ENCODE data around the gene LAMA1.
A peak's percentile ranks its signal among the peaks of the same experiment; 100 is the strongest.

Gene LAMA1

DNA sequence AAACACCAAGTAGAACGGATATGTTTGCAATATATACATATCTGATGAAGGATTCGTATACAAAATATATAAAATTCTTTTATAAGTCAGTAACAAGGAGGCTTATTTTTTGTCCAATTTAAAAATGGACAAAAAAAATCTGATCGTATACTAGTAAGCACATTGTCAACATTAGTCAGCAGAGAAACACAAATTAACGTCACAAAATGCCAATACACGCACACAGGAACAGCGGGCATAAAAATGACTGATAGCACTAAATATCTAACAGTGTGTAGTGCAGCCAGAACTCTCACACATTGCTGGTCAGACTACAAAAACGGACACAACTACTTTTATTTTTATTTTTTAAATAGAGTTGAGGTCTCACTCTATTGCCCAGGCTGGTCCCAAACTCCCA is 69.5 kb downstream of the LAMA1 start:
- DNase-seq = no peak

DNA sequence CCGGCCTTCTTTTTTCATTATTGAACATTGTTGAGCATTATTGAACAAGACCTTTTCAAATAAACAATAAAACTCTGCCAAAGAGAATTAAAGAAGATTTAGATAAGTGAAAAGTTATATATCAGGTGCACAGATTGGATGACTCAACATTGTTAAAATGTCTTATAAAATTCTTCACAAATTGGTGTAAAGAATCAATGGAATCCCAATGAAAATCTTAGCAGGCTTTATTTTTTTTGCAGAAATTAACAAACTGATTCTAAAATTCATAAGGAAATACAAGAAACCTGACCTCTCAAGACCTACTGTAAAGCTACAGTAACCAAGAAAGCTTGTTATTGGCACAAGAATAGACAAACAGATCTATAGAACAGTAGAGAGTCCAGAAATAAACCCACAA is 70.3 kb downstream of the LAMA1 start:
- DNase-seq = no peak

GRCh38 chr18:7038330-7038851 is 79.2 kb downstream of the LAMA1 start:
- no peak for DNase-seq

DNA sequence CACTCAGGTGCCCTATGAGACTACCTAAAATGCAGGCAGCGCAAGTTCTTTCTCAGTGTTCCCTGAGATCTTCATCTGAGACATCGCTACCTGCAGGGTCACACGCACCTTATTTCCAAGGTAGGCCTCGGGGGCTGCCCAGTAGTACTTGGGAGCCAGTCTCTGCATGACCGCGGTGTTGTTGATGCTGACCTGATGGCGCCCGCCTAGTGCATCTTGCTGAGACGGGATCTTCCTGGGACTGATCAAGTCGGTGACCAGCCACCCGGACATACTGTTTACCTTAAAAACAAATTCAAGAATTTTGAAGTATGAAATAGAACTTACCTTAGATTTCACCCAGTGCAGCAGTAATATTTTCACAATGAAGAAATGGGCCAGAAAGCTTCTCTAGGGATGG is 80.1 kb downstream of the LAMA1 start:
- DNase-seq = no peak

GRCh38 chr18:7035807-7036206 is 81.8 kb downstream of the LAMA1 start:
- DNase-seq = no peak

DNA sequence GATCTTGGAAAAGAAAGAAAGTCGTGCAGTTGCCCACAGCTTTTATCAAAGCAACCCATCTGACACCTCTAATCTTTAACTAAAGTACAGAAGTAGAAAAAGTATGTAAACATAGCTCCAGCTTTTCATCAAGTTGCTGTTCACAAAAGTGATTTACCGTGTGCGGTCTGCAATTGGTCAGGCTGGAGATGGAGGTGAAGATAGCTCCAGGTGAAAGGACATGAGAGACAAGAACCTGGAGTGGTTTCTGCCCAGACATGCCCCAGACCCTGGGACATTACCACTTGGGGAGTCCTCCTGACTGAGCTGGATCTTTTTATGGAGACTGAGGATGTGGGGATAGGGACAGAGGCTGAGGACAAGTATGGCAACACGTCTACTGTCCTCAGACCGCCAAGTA is 82.7 kb downstream of the LAMA1 start:
- DNase-seq = no peak

DNA sequence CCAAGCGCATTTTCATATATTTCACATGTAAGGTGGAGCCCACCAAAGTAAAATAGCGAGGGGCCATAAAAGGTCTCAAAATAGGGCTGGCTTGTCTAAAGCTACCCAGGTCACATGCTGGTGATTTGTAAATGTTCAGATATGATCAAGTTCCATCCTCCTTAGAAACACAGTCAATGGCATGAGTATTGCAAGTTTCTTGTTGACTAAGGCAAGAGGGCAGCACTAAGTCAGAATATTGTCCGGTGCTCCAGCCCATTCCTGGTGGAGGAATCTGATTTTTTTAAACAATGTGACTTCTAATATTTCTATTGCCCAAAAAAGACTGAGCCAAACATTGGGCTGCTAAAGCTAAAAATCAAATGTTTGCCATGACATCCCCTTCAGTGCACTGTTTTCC is 85.1 kb downstream of the LAMA1 start:
- no peak for DNase-seq

DNA sequence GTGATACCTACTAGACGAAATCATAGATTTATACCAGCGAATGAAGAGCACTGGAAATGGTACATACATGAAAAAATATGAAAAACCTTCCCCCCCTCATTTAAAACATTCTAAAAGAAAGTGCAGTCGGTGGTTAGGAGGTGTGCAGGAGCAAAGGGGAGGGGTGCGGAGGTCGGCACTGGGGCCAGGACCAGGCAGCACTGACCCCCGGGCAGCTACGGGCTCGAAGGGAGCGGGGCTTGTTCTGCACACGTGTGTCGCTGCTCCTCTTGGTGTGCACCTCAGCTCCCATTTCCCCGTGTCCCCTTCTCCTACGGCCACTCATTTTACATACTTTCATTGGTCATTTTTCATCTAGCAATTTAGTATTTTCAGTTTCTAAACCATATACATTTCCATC is 89.0 kb downstream of the LAMA1 start:
- DNase-seq = no peak

DNA sequence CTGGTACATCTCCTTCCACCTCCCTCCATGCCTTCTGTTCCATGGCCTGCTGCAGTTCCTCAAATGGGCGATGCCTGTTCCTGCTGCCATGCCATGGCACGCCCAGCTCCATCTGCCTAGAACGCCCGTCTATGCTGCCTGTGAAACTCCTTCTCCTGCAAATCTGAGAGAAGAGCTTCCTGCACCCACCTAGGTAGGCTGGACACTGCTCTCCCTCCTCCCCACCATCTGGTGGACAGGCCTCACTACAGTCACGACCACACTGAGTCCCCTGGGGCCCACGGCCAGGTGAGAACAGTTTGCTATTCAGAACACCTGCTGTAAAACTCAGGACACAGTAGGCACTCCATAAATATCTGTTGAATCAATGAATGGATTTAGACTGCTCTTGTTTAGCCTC is 92.4 kb downstream of the LAMA1 start:
- no peak for DNase-seq

- DNase-seq = no peak
Observed at GRCh38 chr18:7023581-7023980, 94.0 kb downstream of the LAMA1 start.

GRCh38 chr18:7023063-7023580 is 94.5 kb downstream of the LAMA1 start:
- DNase-seq = no peak

GRCh38 chr18:7021994-7022840 is 95.4 kb downstream of the LAMA1 start:
- peak; percentile 24 for DNase-seq

DNA sequence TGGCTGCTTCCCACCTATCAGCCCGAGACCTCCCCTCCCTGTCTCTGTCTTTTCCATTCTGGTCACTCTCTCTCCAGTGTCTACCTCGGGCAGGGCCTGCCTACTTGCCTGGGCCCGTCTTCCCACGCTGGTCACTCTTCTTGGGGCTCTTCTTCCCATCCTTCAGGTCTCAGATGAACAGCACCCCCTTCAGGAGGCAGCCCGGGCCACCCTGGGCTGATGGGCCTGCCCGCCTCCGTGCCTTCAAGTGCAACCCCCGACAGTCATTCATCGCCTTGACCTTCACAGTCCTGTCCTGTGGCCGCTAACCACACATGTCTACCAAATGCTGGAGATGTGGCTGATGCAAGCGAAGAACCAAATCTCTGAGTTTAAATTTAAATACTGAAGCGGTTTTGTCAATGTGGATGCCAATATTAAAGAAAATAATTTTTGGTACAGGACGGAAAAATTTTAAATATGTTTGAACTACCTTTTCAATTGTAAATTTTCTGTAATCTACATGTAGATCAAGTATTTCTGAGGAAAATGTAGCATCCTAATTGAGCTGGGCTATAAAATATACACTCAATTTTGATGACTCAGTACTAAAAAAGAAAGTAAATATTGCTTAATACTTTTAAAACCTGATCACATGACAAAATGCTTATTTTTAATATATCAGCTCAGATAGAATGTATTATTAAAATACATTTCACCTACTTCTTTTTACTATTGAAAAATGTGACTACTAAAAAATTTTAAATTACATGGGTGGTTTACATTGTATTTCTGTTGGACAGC is 96.4 kb downstream of the LAMA1 start:
- DNase-seq = no peak

- DNase-seq = no peak
Observed at GRCh38 chr18:7017013-7017412, 100.6 kb downstream of the LAMA1 start.

DNA sequence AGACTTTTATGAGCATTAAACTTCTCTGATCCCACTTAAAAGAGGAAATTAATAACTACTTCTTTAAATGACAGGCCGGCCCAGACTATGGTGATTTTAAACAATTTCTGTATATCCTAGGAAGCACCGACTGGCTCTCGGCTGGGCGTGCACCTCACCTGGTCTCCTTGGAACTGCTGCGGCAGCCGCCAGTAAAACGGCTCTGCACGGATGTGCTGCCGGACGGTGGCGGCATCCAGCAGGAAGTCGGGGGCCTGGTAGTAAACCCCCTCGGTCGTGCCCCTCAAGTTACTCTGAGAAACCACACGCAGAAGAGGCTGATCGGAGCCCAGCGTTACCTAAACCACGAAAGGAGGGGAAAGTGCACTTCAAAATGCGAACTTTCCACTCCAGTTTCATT is 106.5 kb downstream of the LAMA1 start:
- DNase-seq = no peak

DNA sequence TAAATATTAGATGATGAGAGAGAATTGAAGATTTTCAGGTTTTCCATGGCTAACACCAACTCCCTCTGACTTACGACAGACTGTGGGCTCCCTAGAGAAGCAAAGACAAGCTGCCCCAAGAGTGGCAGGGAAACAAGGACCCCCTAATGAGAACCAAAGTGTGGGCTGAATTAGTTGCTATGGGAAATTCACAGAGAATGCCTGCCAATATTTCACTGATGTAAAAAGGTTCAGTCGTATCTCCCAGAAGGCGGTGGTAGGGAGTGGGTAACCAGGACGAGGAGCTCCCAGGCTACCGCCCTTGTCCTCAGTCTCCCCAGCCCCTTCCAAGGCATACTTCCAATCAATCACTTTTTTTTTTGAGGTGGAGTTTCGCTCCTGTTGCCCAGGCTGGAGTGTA is 113.6 kb downstream of the LAMA1 start:
- no peak for DNase-seq

DNA sequence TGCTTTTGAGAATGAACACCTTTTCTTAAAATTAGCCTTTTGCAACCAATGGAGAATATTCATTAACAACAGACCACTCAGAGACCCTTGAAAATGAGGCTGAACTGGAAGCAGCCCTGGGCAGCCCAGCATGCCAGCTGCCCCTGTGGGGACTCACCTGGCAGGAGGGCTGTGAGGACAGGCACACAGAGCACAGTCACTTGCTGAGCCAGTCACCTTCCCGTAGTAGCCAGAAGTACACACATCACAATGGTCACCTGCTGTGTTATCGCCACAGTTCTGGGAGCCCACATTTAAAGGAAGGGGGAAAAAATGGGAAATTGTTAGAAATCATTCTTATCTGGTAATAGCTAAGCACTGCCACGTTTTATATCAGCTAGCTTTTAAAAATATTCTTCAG is 115.5 kb downstream of the LAMA1 start:
- DNase-seq = no peak

- no peak for DNase-seq
Observed at GRCh38 chr18:7000484-7001096, 117.0 kb downstream of the LAMA1 start.

GRCh38 chr18:6997808-6998207 is 119.8 kb downstream of the LAMA1 start:
- no peak for DNase-seq

DNA sequence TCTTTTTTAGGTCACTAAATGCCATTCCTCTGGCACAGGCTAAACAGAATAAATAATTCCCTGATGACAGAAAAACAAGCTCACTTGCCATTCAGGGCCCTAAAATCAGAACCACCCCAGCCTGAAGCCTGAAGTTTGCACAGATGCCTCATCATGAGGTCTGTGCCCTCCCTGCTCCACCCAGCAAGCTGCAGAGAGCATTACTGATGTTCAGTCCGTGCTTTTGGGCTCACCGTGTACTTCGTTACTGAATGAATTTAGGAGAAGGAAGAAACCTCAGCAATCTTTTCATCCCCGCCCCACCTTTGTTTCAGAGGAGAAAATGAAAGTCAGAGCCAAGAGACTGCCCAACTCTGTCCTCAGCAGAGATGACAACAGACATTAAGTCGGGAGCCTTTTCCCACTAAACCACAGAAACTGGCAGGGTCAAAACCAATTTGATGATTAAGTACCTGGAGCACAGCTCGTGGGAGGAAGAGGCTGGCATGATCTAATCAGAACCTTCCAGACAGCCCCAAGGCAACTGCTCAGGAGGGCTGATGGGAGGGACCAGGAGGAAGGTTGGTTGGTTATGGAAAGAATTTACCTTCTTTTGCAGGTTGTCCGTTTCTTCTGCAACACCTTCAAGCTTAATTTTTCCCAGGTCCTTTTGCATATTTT is 122.7 kb downstream of the LAMA1 start:
- DNase-seq = no peak

DNA sequence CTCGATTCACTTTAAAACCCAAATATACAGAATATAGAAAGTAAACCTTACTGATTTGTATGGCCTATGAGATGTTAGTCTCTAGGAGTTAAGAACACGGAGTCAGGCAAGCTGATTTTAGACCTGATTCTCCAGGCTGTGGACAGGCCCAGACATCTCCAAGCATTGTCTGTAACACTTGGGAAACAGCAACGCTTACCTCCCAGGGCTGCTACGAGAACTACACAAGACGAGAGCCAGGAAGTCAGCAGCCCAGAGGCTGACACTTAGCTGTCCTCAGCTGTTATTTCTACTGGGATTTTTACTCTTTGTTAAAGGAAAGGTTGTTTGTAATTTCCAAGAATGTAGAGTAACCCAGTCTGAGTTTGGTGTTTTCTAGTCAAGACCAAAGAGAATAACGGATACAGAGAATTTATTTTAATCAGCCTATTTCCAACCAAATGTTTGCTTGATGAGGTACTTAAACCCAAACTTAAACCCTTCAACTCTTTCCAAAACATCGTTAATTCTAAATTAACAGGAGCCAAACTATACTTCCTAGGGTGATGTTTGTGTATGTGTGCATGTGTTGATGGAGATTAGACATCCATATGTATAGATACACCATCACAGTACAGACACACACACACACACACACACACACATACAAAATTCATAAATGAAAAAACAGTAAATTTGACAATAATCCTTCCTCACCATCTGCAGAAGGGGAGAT is 123.4 kb downstream of the LAMA1 start:
- no peak for DNase-seq

GRCh38 chr18:6992761-6993160 is 124.8 kb downstream of the LAMA1 start:
- no peak for DNase-seq

Measured in NCI-H774 (cell line).